GM12878 (cell line): ENCODE data around the gene NAV3. TPM values are rescaled to one million over a fixed set of nuclear protein-coding genes. Genes with fewer than 3 reads are reported as not detected.

Source experiments
- ATAC-seq: fragments of 200-7000 bp; cut with Tn5 transposase; 3 replicates; pipeline ENCODE4 v1.9.1; 2020; ENCODE audit warnings: mild to moderate bottlenecking, moderate library complexity
- BruUV-seq: library from RNA; stranded (reverse); fragments of 400-500 nt; replicated peaks from 2 replicates; lab custom pipeline; 2021; lab: Mats Ljungman, UMichigan
- CTCF ChIA-PET: fragments of 300-600 bp; sonication (Branson Sonifier 250); formaldehyde crosslinking; extraction: SDS; loops from one replicate; lab custom pipeline; 2021; ENCODE audit warnings: inconsistent platforms; lab: Yijun Ruan, JAX
- POLR2A ChIA-PET: fragments of 350-600 bp; formaldehyde crosslinking; extraction: SDS; loops from one replicate; lab custom pipeline; 2021; ENCODE audit warnings: inconsistent platforms; lab: Charles Lee
- RAD21 ChIA-PET: fragments of 300-600 bp; sonication (Branson Sonifier 250); formaldehyde crosslinking; loops from one replicate; lab custom pipeline; 2023; ENCODE audit warnings: antibody characterized with exemption; ENCODE audit not compliant: unreplicated experiment; lab: Charles Lee
- SMC1A ChIA-PET: fragments of 300-600 bp; sonication (Branson Sonifier 250); formaldehyde crosslinking; loops from one replicate; lab custom pipeline; 2023; ENCODE audit not compliant: unreplicated experiment, uncharacterized antibody; lab: Charles Lee
- DNase-seq: peaks from one replicate; pipeline ENCODE4 v3.0.0-alpha.2; 2011; ENCODE audit warnings: low read depth, low spot score
- FAIRE-seq: peaks from 3 replicates; lab custom pipeline; 2011; peaks lifted over from hg19 to GRCh38; lab: Jason Lieb, UNC
- H2AFZ ChIP-seq: 2 replicates; pipeline ENCODE4 v1.6.0; 2011; ENCODE audit warnings: low read depth, low read length, control low read depth; ENCODE audit not compliant: control insufficient read depth
- H3K27ac ChIP-seq: 2 replicates; pipeline ENCODE4 v1.5.1; 2011; ENCODE audit warnings: control low read depth; ENCODE audit not compliant: control insufficient read depth, insufficient read depth
- H3K27me3 ChIP-seq, 2 experiments: replicated peaks in 1 of 2; 2 replicates each; pipeline versions ENCODE4 v1.6.0 to v1.6.1; 2011; ENCODE audit warnings: low read length in 1 of 2; ENCODE audit not compliant: control insufficient read depth in 2 of 2, insufficient read depth in 2 of 2
- H3K36me3 ChIP-seq, 2 experiments: 2 replicates each; pipeline ENCODE4 v1.5.1; 2011; ENCODE audit warnings: low read length in 1 of 2; ENCODE audit not compliant: control insufficient read depth in 2 of 2, insufficient read depth in 2 of 2
- H3K4me1 ChIP-seq: 2 replicates; pipeline ENCODE4 v1.6.1; 2011; ENCODE audit warnings: mild to moderate bottlenecking, low read length, moderate library complexity, mixed read lengths; ENCODE audit not compliant: control insufficient read depth, insufficient read depth
- H3K4me2 ChIP-seq: 2 replicates; pipeline ENCODE4 v1.6.0; 2011; ENCODE audit warnings: control low read depth; ENCODE audit not compliant: control insufficient read depth, insufficient read depth
- H3K4me3 ChIP-seq: fragments of 200-600 bp; sonication (generic); 2 replicates; pipeline ENCODE4 v1.5.1; 2016
- H3K79me2 ChIP-seq: 2 replicates; pipeline ENCODE4 v1.6.0; 2011; ENCODE audit warnings: low read length; ENCODE audit not compliant: control insufficient read depth, insufficient read depth
- H3K9ac ChIP-seq: 2 replicates; pipeline ENCODE4 v1.8.0; 2011; ENCODE audit warnings: low read length, control low read depth, mixed read lengths; ENCODE audit not compliant: control insufficient read depth, insufficient read depth
- H3K9me3 ChIP-seq: replicated peaks from 3 replicates; pipeline ENCODE4 v1.5.1; 2011; ENCODE audit warnings: mild to moderate bottlenecking, low read length; ENCODE audit not compliant: control insufficient read depth, insufficient read depth
- H4K20me1 ChIP-seq: 2 replicates; pipeline ENCODE4 v1.6.0; 2011; ENCODE audit not compliant: control insufficient read depth, insufficient read depth
- BACH1 ChIP-seq: fragments of 450-650 bp; IDR thresholded peaks from 2 replicates; pipeline ENCODE4 v1.6.1; 2017; ENCODE audit warnings: mild to moderate bottlenecking, borderline replicate concordance
- BCL3 ChIP-seq: IDR thresholded peaks from 2 replicates; pipeline ENCODE4 v1.6.1; 2011; ENCODE audit warnings: borderline replicate concordance, low read depth, mild to moderate bottlenecking, moderate library complexity, low read length; ENCODE audit not compliant: insufficient read depth, poor library complexity, severe bottlenecking
- EP300 ChIP-seq, 2 experiments: fragments of 150-350 bp in 1 of 2; IDR thresholded peaks; 2 replicates each; pipeline ENCODE4 v1.6.1; 2011 to 2012; ENCODE audit warnings: low read depth in 2 of 2, low read length in 2 of 2, borderline replicate concordance in 1 of 2, improper control_type of control experiment in 1 of 2, inconsistent platforms in 1 of 2; ENCODE audit not compliant: control insufficient read depth in 1 of 2
- ETV6 ChIP-seq, 2 experiments: fragments of 450-650 bp in 1 of 2; IDR thresholded peaks in 1 of 2; conservative IDR thresholded peaks in 1 of 2; 2 replicates each; pipeline ENCODE4 v1.6.1; 2014; ENCODE audit warnings: antibody characterized with exemption in 1 of 2, borderline replicate concordance in 1 of 2, low read depth in 1 of 2, mild to moderate bottlenecking in 1 of 2, moderate library complexity in 1 of 2
- GATAD2B ChIP-seq: fragments of 450-650 bp; conservative IDR thresholded peaks from 2 replicates; pipeline ENCODE4 v1.6.1; 2017; ENCODE audit warnings: low read depth, mild to moderate bottlenecking, moderate library complexity
- JUNB ChIP-seq: IDR thresholded peaks from 2 replicates; pipeline ENCODE4 v1.6.1; 2016; ENCODE audit warnings: antibody characterized with exemption, mild to moderate bottlenecking
- MAX ChIP-seq: IDR thresholded peaks from 2 replicates; pipeline ENCODE4 v1.6.1; 2012; ENCODE audit warnings: low read depth, low read length, improper control_type of control experiment
- MEF2B ChIP-seq: fragments of 450-650 bp; IDR thresholded peaks from 2 replicates; pipeline ENCODE4 v1.6.1; 2018; ENCODE audit warnings: mild to moderate bottlenecking, moderate library complexity; ENCODE audit not compliant: partially characterized antibody, poor library complexity, severe bottlenecking
- PKNOX1 ChIP-seq: fragments of 450-650 bp; IDR thresholded peaks from 2 replicates; pipeline ENCODE4 v1.6.1; 2016; ENCODE audit warnings: mild to moderate bottlenecking
- POLR2A ChIP-seq: IDR thresholded peaks from 2 replicates; pipeline ENCODE4 v1.6.1; 2011; ENCODE audit warnings: low read depth, mild to moderate bottlenecking, low read length
- POLR2AphosphoS2 ChIP-seq: IDR thresholded peaks from 2 replicates; pipeline ENCODE4 v1.6.1; 2011; ENCODE audit warnings: low read depth, mild to moderate bottlenecking, low read length, improper control_type of control experiment, moderate library complexity
- RAD21 ChIP-seq: IDR thresholded peaks from 2 replicates; pipeline ENCODE4 v1.6.1; 2011; ENCODE audit warnings: mild to moderate bottlenecking, low read depth, low read length, moderate library complexity; ENCODE audit not compliant: insufficient read depth
- SIX5 ChIP-seq: IDR thresholded peaks from 2 replicates; pipeline ENCODE4 v1.6.1; 2011; ENCODE audit warnings: mild to moderate bottlenecking, low read depth, low read length, moderate library complexity; ENCODE audit not compliant: severe bottlenecking
- SMARCA5 ChIP-seq: fragments of 450-650 bp; IDR thresholded peaks from 2 replicates; pipeline ENCODE4 v1.6.1; 2017; ENCODE audit warnings: mild to moderate bottlenecking
- TARDBP ChIP-seq: IDR thresholded peaks from 2 replicates; pipeline ENCODE4 v1.6.1; 2016; ENCODE audit warnings: borderline replicate concordance
- WGBS: methylation state at CpG from one replicate; pipeline ENCODE4 v1.1.6; 2016; ENCODE audit warnings: low lambda C conversion rate; ENCODE audit not compliant: insufficient replicate concordance, insufficient coverage; ENCODE audit errors: missing lambda C conversion rate; 5-methylcytosine and 5-hydroxymethylcytosine counted together
- in situ Hi-C: fragments of 300-500 bp; cut with MboI; formaldehyde crosslinking; loops from 9 replicates; pipeline ENCODE4 v1.14.3; 2018; ENCODE audit warnings: mixed read lengths
- intact Hi-C: fragments of 100-400 bp; cut with micrococcal nuclease; formaldehyde crosslinking; loops from one replicate; pipeline ENCODE4 v1.14.2; 2022; ENCODE audit not compliant: unreplicated experiment
- polyA plus RNA-seq, 11 experiments: library from polyadenylated mRNA; depleted of rRNA in 4 of 11; unstranded in 6 of 11; stranded (reverse) in 5 of 11; fragments of >200 nt; fragmentation: Nextera tagmentation in 4 of 11; fragmentation: Illumina TruSeq in 1 of 11; extraction: Ambion mirVana in 4 of 11; extraction: Trizol in 1 of 11; gene quantifications; 1 replicate in 1 of 11; 2 replicates in 10 of 11; pipeline versions ENCODE4 v1.2.1 to v1.2.3, GENCODE V29; 2011 to 2016; ENCODE audit warnings: inconsistent platforms in 2 of 11, missing spikeins in 2 of 11, low read depth in 1 of 11
- total RNA-seq, 4 experiments: library from RNA; depleted of rRNA in 3 of 4; stranded (reverse); fragments of >200 nt in 3 of 4; fragmentation: Illumina TruSeq in 1 of 4; extraction: Trizol in 1 of 4; gene quantifications; 2 replicates each; pipeline versions ENCODE4 v1.2.1 to v1.2.3, GENCODE V29; 2013 to 2021

Gene NAV3
- total and polyA plus RNA-seq, 10 of the 15 experiments (the other 5 are each of a cell fraction or from before 2014, with no cell fraction given): 0.05 to 0.51 (median 0.22) TPM; not detected in 1

- no peak for TF ChIP-seq EP300 (IDR thresholded peaks at IDR 0.05; ENCODE audit: borderline replicate concordance in 1 of 2, control insufficient read depth in 1 of 2, low read depth in 2 of 2, low read length in 2 of 2)
Measured at GRCh38 chr12:78081590-78082314, 251.1 kb downstream of the NAV3 start (continued).

GRCh38 chr12:78085542-78086182, 255.0 kb downstream of the NAV3 start:
- WGBS: 33% methylated on average over 4 of the region's 4 CpGs
- no peak for ATAC-seq
- intact Hi-C loops: no loop called here
- ChIA-PET POLR2A (no interaction called here), CTCF (no interaction called here), RAD21 (no interaction called here), SMC1A (interaction anchor here (1.6 kb wide), 1 partner anchor 34 kb away, joined by 3 read pairs; no protein-coding TSS in a partner anchor)
- in situ Hi-C loops: no loop called here
- no peak overlapping the region for H3K4me3 ChIP-seq
- no peaks in the 10 kb centered on the region for H3K4me1 ChIP-seq
- no peaks in the 10 kb centered on the region for H4K20me1 ChIP-seq
- BruUV-seq: no TSS peak
- no peak overlapping the region for H3K4me2 ChIP-seq
- DNase-seq: no peak
- no peak overlapping the region for H3K27ac ChIP-seq
- no peaks in the 10 kb centered on the region for H3K36me3 ChIP-seq
- H3K27me3 ChIP-seq: no peaks in the 10 kb centered on the region
- H3K9ac ChIP-seq: no peak overlapping the region
- FAIRE-seq: no peak
- no peaks in the 10 kb centered on the region for H3K9me3 ChIP-seq
- no peaks in the 10 kb centered on the region for H3K79me2 ChIP-seq
- no peak overlapping the region for H2AFZ ChIP-seq
- TF ChIP-seq BCL3 (no peak), JUNB (no peak), RAD21 (no peak), POLR2AphosphoS2 (no peak), SMARCA5 (no peak), SIX5 (no peak), TARDBP (no peak), POLR2A (no peak), ETV6 (conservative IDR thresholded peaks at IDR 0.05 in 1 of 2, IDR thresholded peaks at IDR 0.05 in 1 of 2; ENCODE audit: borderline replicate concordance in 1 of 2, low read depth in 1 of 2) (no peak), PKNOX1 (no peak), GATAD2B (no peak), MEF2B (no peak), MAX (no peak), BACH1 (no peak)
